Immature natural killer cell (primary cell): ENCODE measurements around the gene JAG1. TPM values are rescaled to one million over a fixed set of nuclear protein-coding genes. Genes with fewer than 3 reads are reported as not detected.

Experiments used
- DNase-seq, 3 donors: peaks; one replicate each; pipeline ENCODE4 v3.0.0; 2022; ENCODE audit warnings: mixed read lengths in 1 of 3
- H3K27ac Mint-ChIP-seq, 6 donors: one replicate each; pipeline ENCODE4 v1.8.0; 2020; ENCODE audit warnings: mixed read lengths in 6 of 6, mild to moderate bottlenecking in 5 of 6, inconsistent platforms in 4 of 6, moderate library complexity in 3 of 6
- H3K27me3 Mint-ChIP-seq, 3 donors: one replicate each; pipeline ENCODE4 v1.8.0; 2020 to 2021; ENCODE audit warnings: low read depth in 3 of 3, mild to moderate bottlenecking in 3 of 3, mixed read lengths in 3 of 3, moderate library complexity in 3 of 3, inconsistent platforms in 1 of 3
- H3K36me3 Mint-ChIP-seq, 3 donors: one replicate each; pipeline ENCODE4 v1.8.0; 2020; ENCODE audit warnings: mixed read lengths in 3 of 3, inconsistent platforms in 2 of 3, mild to moderate bottlenecking in 2 of 3
- H3K4me1 Mint-ChIP-seq, 2 donors: one replicate each; pipeline ENCODE4 v1.8.0; 2020; ENCODE audit warnings: inconsistent platforms in 2 of 2, mild to moderate bottlenecking in 2 of 2, mixed read lengths in 2 of 2, moderate library complexity in 1 of 2
- H3K4me3 Mint-ChIP-seq, 5 donors: one replicate each; pipeline ENCODE4 v1.8.0; 2020; ENCODE audit warnings: mild to moderate bottlenecking in 5 of 5, mixed read lengths in 5 of 5, inconsistent platforms in 3 of 5, moderate library complexity in 3 of 5
- H3K9me3 Mint-ChIP-seq, 6 donors: one replicate each; pipeline ENCODE4 v1.8.0; 2020; ENCODE audit warnings: mild to moderate bottlenecking in 6 of 6, mixed read lengths in 6 of 6, inconsistent platforms in 4 of 6, moderate library complexity in 3 of 6
- polyA plus RNA-seq, 3 donors: library from polyadenylated mRNA; unstranded; fragments of 300-500 nt; fragmentation: Illumina TruSeq; gene quantifications; one replicate each; pipeline ENCODE4 v1.2.3, GENCODE V29; 2021

Gene JAG1
- polyA plus RNA-seq, 3 donors from 2014 or later = 0.45 to 1.3 TPM; not detected in 1

DNA sequence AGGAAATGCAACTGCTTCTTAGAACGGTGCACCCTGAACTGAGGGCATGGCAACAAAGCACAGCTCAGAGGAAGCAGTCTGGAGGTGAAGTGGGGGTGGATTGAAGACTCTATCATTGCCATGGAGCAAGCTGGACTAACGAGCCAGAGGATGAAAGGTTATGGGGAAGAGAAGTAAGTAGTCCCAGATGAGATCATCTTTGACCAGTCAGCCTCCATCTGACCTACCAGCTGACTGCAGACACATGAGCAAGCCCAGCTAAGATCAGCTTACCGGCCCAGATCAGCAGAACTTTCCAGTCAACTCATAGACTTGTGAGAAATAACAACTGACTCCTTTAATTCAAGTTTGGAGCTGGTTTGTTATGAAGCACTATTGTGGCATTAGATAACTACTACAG, 9.1 kb upstream of the JAG1 start:
- DNase-seq = no peak
- H3K36me3 Mint-ChIP-seq = no peaks in the 10 kb centered on the region
- H3K4me3 Mint-ChIP-seq = no peak overlapping the region
- no peaks in the 10 kb centered on the region for H3K4me1 Mint-ChIP-seq
- H3K27ac Mint-ChIP-seq = no peak overlapping the region
- peaks cover 3 to 5% (median 3%) of the 10 kb centered on the region in 3 donors for H3K27me3 Mint-ChIP-seq
- H3K9me3 Mint-ChIP-seq = peaks cover 0 to 3% (median 0%) of the 10 kb centered on the region in 6 donors

DNA sequence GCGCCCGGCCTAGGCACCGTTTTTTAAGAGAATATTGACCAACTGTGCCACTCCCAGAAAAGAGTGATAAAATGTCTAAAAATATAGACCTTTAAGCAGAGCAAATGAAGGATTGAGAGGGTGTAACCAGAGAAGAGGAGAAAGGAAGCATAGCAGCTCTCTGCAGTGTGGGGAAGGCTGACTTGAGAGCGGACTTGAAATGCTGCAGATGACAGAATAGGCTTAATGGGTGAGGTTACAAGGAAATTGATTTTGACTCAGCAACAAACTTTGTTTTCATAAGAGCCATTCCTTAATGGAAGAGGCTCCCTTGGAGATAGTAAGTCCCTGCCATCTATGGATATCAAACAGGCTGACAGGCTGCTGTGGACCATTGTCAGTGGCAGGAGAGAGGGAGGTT, 7.7 kb upstream of the JAG1 start:
- H3K36me3 Mint-ChIP-seq = no peaks in the 10 kb centered on the region
- peaks cover 0 to 2% (median 0%) of the 10 kb centered on the region in 6 donors for H3K9me3 Mint-ChIP-seq
- H3K27me3 Mint-ChIP-seq = peaks cover 3 to 12% (median 7%) of the 10 kb centered on the region in 3 donors
- no peaks in the 10 kb centered on the region for H3K4me1 Mint-ChIP-seq
- no peak for DNase-seq
- H3K27ac Mint-ChIP-seq = no peak overlapping the region
- H3K4me3 Mint-ChIP-seq = no peak overlapping the region

DNA sequence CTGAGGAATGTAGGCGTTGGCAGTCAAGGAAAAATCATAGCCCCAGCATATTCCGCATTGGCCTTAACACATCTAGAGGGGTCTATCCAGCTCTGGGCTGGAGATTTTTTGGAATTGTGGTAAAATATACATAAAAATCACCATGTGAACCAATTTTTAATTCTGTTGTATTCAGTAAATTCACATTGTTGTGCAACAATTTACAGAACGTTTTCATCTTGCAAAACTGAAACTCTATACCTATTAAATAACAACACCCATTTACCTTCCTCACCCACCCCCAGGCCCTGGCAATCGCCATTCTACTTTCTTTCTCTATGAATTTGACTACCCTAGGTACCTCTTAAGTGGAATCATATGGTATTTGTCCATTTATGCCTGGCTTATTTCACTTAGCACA, 6.8 kb upstream of the JAG1 start:
- H3K27me3 Mint-ChIP-seq = peaks cover 0 to 15% (median 7%) of the 10 kb centered on the region in 3 donors
- no peaks in the 10 kb centered on the region for H3K4me1 Mint-ChIP-seq
- H3K4me3 Mint-ChIP-seq = no peak overlapping the region
- no peak overlapping the region for H3K27ac Mint-ChIP-seq
- H3K36me3 Mint-ChIP-seq = no peaks in the 10 kb centered on the region
- DNase-seq = no peak
- H3K9me3 Mint-ChIP-seq = peaks cover 0 to 2% (median 0%) of the 10 kb centered on the region in 6 donors

DNA sequence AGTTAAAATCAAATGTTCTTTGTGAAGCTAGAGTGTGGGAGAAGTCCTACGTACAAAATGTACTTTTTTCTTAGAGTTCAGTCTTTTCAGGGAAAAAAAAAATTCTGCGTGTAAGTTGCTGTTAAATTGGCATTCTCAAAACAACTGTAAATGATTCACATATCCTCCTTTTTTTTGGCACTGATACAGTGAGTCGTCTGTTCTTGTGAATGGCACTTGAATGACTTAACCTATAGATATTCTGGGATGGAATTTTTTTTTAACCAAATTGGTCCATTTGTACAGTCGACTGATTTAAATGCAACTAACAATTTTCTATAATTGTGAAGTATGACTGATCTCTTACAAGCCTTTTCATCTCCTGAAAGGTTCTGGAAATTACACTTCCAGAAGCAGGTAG, 5.5 kb upstream of the JAG1 start:
- peaks cover 0 to 4% (median 0%) of the 10 kb centered on the region in 6 donors for H3K9me3 Mint-ChIP-seq
- peaks cover 6 to 8% of the 10 kb centered on the region in 2 donors for H3K4me1 Mint-ChIP-seq
- no peaks in the 10 kb centered on the region for H3K36me3 Mint-ChIP-seq
- peaks cover 6 to 23% (median 7%) of the 10 kb centered on the region in 3 donors for H3K27me3 Mint-ChIP-seq
- H3K4me3 Mint-ChIP-seq = no peak overlapping the region
- no peak for DNase-seq
- H3K27ac Mint-ChIP-seq = no peak overlapping the region

DNA sequence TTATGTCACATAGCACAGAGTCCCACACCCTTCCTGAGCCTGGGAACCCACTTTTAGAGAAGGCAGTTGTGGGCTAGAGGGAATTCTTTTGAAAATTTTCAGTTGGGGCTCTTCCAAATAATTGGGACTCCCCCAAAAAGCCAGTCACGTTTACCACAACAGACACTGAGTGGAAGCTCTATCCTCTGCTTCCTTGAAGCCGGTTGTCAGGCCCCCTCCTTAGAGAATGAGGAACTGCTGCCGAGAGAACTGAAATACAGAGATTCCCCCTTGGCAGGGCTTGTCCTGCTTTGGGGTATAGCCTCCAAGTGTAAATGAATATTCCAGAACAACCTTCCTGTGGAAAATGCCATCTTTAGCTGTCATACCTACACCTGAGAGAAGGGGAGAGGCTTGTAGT, 2.7 kb upstream of the JAG1 start:
- H3K4me3 Mint-ChIP-seq = peak overlapping the region in 2 of 5 donors; percentile 45 to 50
- no peaks in the 10 kb centered on the region for H3K36me3 Mint-ChIP-seq
- no peak overlapping the region for H3K27ac Mint-ChIP-seq
- peaks cover 18 to 38% (median 18%) of the 10 kb centered on the region in 3 donors for H3K27me3 Mint-ChIP-seq
- DNase-seq = no peak
- peaks cover 0 to 4% (median 0%) of the 10 kb centered on the region in 6 donors for H3K9me3 Mint-ChIP-seq
- peaks cover 22 to 23% of the 10 kb centered on the region in 2 donors for H3K4me1 Mint-ChIP-seq

DNA sequence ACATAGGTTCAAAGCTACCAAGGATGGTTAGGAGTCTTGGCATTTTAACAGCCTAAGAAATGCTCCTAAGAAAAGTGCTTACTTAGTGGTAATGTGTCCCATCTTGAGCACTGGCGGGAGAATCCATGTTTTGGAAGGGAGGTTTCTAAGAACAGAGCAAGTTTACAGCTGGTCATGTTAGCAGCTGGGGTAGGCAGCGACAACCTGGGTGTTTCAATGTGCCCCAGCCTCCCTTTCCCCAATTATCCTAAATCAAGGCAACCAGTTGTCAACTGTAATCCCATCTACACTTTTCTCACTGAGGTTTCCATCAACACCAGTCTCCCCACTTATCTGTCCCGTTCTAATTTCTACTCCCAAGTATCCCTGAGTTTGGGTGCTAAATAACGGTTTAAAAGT, 1.6 kb upstream of the JAG1 start:
- no peak for DNase-seq
- H3K36me3 Mint-ChIP-seq = no peaks in the 10 kb centered on the region
- peaks cover 18 to 33% (median 23%) of the 10 kb centered on the region in 3 donors for H3K27me3 Mint-ChIP-seq

DNA sequence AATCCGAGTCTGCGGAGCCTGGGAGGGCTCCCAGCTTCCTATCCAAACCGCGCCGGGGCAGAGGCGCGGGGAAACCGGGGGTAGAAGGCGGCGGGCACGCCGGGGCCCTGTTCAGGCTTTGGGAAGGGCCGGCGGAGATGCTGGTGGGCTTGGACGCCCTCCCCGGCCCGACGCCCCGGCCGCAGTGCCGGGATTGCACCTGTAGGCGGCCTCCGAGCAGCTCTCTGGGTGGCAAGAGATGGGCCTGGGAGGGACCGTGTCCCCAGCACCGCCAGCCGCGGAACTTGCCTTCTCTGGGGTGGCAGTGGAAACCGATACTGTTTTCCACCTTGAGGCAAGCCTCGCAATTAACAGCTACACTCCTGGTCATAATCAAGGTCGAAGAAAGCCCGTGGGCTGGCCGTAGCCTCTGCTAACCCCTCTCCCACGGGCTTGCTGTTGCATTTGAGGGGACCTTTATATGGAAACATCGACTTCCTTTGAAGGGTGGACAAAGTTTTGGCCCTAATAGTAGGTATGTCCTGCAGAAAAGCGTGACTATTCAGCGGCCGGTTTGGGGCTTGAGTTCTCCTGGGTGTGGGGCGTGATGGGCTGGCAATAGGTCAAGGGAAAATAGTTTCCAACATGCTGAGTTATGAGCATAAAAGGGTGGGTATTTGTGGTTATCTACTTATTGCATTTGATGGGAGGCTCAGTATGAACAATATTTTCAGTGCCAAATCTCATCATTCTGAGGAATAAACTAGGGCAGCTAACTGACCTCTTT, 1.1 kb upstream of the JAG1 start:
- Mint-ChIP-seq H3K4me3 (peak overlapping the region; percentile 75 to 82 (median 81)), H3K36me3 (no peaks in the 10 kb centered on the region), H3K9me3 (peaks cover 0 to 2% (median 0%) of the 10 kb centered on the region in 6 donors), H3K27me3 (peaks cover 18 to 38% (median 23%) of the 10 kb centered on the region in 3 donors), H3K4me1 (peaks cover 26 to 33% of the 10 kb centered on the region in 2 donors), H3K27ac (peak overlapping the region in 5 of 6 donors; percentile 20 to 76 (median 54))
- peak; percentile 57 to 68 (median 61) for DNase-seq

More for the DNA sequence above, 1.6 kb upstream of the JAG1 start:
- Mint-ChIP-seq H3K27ac (peak overlapping the region in 4 of 6 donors; percentile 20 to 66 (median 46)), H3K9me3 (peaks cover 0 to 2% (median 0%) of the 10 kb centered on the region in 6 donors), H3K4me3 (peak overlapping the region; percentile 75 to 82 (median 81)), H3K4me1 (peaks cover 26 to 33% of the 10 kb centered on the region in 2 donors)

DNA sequence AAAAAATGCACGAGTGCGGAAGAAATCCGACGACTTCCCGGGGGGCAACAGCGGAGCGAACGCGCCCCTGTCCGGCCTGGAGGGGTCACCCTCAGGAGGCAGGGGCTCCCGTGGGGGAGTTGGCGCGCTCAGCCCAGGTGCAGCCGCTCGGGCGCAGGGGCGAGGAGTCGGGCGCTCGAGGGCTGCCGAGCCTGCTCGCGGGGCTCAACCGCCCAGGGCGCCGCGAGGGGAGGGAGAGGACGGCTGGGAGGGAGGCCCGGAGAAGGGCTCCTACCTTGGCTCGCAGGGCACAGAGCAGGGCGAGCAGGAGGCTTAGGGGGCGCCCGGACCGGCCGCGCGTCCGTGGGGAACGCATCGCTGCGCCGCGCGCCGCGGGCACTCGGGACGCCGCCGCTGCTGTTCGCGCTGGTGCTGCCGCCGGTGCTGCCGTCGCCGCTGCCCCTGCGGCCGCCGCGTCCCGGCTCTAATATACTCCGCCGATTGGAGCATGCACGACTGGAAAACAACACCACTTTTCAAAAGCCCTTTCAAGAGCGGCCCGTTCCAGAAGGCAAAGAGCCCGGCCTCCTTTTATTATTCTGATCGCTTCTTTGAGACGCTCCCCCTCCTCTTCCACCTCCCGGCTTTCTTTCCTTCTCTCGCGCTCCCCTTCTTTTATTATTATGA, 490 bp downstream of the JAG1 start:
- DNase-seq = peak in 1 of 3 donors; percentile 27
- Mint-ChIP-seq H3K4me3 (peak overlapping the region; percentile 89 to 96 (median 93)), H3K36me3 (no peaks in the 10 kb centered on the region), H3K27me3 (peaks cover 18 to 40% (median 19%) of the 10 kb centered on the region in 3 donors), H3K9me3 (peaks cover 0 to 2% (median 0%) of the 10 kb centered on the region in 6 donors), H3K27ac (peak overlapping the region; percentile 68 to 94 (median 89)), H3K4me1 (peaks cover 26 to 33% of the 10 kb centered on the region in 2 donors)

DNA sequence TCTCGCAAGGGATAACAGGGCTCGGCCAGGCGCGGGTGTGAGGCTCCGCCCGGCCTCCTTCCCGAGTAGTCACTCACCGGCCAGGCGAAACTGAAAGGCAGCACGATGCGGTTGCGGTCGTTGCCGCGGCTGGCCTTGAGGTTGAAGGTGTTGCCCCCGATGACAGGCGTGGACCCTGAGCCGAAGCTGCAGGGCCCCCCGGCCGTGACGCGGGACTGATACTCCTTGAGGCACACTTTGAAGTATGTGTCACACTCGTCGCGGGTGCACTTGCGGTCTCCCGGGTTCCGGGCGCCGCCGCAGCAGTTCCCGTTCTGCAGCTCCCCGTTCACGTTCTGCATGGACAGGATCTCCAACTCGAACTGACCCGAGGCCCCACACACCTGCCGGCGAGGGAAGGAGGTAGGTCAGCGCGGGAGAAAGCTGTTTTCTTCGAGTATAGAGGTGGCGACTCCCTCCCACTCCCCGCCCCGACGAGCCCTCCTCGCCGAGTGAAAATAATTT, 1.1 kb downstream of the JAG1 start:
- H3K4me3 Mint-ChIP-seq = peak overlapping the region; percentile 87 to 93 (median 91)
- no peaks in the 10 kb centered on the region for H3K36me3 Mint-ChIP-seq
- peaks cover 0 to 2% (median 0%) of the 10 kb centered on the region in 6 donors for H3K9me3 Mint-ChIP-seq
- peaks cover 18 to 37% (median 19%) of the 10 kb centered on the region in 3 donors for H3K27me3 Mint-ChIP-seq
- peak overlapping the region in 5 of 6 donors; percentile 85 to 94 (median 88) for H3K27ac Mint-ChIP-seq
- peak; percentile 72 to 76 (median 73) for DNase-seq
- peaks cover 26 to 33% of the 10 kb centered on the region in 2 donors for H3K4me1 Mint-ChIP-seq

DNA sequence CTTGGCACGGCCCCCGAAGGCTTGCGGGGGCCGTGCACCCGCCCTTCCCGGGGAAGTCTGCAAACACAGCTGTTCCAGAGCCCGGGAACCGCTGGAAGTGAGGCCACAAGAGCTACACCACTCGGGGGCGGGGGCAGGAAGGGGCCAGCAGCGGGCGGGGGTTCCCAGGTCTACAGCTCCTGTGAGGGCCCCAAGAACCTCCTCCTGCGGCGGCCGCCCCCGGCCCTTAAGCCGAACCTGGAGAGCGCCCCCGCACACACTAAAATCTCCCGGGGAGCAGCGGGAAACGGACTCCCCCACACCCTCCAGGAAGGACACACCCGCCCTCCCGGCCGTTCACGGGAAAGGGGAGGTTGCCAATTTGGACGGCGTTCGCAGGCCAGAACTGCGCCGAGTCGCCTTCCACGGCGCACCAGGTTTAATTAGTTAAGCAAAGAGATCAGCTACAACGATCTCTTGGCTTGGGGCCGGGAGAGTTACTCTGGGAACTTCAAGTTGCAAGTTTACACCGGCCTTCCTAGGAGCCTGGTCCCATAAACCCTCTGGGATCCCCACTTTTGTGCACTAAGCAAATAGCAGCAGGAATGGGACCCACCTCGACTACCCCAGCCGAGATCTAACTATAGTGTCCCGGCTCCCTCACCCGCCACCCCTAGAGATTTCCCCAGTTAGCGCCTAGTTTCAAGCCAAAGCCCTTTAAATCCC, 1.7 kb downstream of the JAG1 start:
- peaks cover 26 to 33% of the 10 kb centered on the region in 2 donors for H3K4me1 Mint-ChIP-seq
- peak in 2 of 3 donors; percentile 3 to 28 for DNase-seq

DNA sequence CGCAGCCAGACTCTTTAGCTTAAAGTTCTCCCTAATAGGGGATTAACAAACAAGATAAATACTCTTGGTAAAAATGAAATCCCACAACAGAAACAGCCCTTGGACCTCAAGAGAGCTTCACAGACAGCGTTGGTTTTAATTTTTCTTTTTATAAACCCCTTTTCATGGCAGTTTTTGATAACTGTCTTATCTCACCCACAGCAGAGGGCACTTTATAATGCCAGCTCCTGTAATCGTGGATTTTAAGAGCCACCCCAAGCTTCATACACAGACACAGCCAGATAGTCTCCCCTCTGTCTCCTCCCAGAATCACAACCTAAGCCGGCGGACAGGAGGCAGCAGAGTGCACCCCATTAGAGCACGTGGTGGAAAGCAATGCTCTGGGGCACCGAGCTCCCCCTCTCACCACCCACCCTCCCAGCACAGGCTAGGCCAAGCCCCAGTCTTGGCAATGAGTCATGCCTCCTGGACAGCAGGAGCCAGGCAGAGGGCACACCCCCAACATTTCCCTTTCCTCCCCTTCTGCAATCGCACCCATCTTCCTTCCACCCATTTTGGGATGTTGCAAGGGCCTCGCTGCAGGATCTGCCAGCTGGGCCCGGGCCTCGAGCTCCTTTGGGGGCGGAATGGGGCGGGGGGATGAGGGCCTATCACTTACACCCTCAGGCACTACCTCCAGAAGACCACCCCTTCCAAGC, 2.4 kb downstream of the JAG1 start:
- DNase-seq = peak; percentile 32 to 46 (median 37)
- H3K36me3 Mint-ChIP-seq = no peaks in the 10 kb centered on the region
- peaks cover 26 to 33% of the 10 kb centered on the region in 2 donors for H3K4me1 Mint-ChIP-seq
- peak overlapping the region; percentile 20 to 74 (median 48) for H3K4me3 Mint-ChIP-seq
- peak overlapping the region in 1 of 6 donors; percentile 11 for H3K27ac Mint-ChIP-seq
- H3K27me3 Mint-ChIP-seq = peaks cover 15 to 33% (median 18%) of the 10 kb centered on the region in 3 donors
- peaks cover 0 to 2% (median 0%) of the 10 kb centered on the region in 6 donors for H3K9me3 Mint-ChIP-seq

More for the DNA sequence above, 1.7 kb downstream of the JAG1 start:
- peak overlapping the region; percentile 87 to 93 (median 91) for H3K4me3 Mint-ChIP-seq
- H3K36me3 Mint-ChIP-seq = no peaks in the 10 kb centered on the region
- peaks cover 18 to 33% (median 19%) of the 10 kb centered on the region in 3 donors for H3K27me3 Mint-ChIP-seq
- H3K9me3 Mint-ChIP-seq = peaks cover 0 to 2% (median 0%) of the 10 kb centered on the region in 6 donors
- H3K27ac Mint-ChIP-seq = peak overlapping the region in 5 of 6 donors; percentile 85 to 94 (median 88)

DNA sequence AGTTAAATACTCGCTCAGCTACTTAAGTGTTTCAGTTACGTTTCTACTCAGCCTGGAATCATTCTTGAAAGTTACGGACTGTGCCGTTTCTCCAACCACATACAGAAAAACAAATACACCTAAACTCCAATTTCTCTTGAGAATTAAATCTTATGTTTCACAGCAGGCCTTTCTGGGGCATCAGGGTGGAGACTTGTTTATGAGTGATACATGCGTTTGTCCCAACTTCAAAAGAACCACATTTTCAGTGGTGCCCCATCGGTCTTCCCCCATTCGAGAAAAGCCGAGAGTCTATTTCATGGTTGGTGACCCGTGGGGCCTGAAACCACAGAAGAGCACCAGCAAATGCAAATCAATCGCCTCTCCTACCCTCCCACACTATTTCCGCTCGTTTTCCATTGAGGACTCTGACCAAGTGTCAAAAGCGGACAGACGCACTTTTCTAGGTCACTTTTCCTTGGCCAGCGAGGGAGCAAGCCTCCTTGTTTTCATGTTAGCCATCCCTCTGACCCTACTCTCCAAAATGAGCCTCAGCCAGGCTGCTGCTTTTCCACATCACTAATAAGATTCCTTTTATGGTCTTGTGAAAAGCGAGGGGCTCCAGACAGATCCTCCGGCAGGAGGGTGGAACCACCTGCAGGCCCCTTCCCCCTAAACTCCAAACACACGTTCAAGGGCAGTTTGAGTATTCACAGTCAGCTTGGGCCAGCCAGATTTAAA, 3.1 kb downstream of the JAG1 start:
- no peak for DNase-seq
- H3K36me3 Mint-ChIP-seq = no peaks in the 10 kb centered on the region
- H3K9me3 Mint-ChIP-seq = peaks cover 0 to 2% (median 0%) of the 10 kb centered on the region in 6 donors
- H3K27me3 Mint-ChIP-seq = peaks cover 15 to 31% (median 18%) of the 10 kb centered on the region in 3 donors
- peak overlapping the region in 4 of 5 donors; percentile 16 to 74 (median 34) for H3K4me3 Mint-ChIP-seq
- peaks cover 26 to 33% of the 10 kb centered on the region in 2 donors for H3K4me1 Mint-ChIP-seq
- peak overlapping the region in 2 of 6 donors; percentile 11 to 35 for H3K27ac Mint-ChIP-seq
